Measurements from ENCODE around the gene DOK7.

The DOK7 gene

DNA sequence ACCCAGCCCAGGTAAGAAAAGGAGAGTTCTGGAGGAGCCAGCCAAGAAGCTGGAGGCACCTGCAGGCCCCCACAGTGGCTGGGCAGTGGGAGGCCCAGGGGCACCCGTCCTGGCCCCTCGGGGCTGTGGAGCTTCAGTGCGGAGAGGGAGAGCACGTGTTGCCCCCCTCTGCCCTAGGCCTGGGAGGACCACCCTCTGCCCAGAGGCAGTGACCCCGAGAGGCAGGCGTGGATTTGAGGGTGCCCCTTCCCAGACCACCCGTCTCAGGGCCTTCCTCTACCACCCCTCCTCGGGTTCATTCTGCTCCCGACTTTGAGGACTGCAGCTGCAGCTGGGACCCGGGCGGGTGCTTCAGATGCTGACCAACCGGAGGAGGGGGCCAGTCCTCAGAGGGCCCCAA, 33.5 kb upstream of the DOK7 start:
- DNase-seq = no peak

DNA sequence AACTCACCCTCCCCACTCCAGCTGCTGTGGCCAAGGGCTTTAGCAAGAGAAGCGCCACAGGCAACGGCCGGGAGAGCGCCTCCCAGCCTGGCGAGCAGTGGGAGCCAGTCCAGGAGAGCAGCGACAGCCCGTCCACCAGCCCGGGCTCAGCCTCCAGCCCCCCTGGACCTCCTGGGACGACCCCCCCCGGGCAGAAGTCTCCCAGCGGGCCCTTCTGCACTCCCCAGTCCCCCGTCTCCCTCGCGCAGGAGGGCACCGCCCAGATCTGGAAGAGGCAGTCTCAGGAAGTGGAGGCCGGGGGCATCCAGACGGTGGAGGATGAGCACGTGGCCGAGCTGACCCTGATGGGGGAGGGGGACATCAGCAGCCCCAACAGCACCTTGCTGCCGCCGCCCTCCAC, 32.6 kb upstream of the DOK7 start:
- no peak for DNase-seq

DNA sequence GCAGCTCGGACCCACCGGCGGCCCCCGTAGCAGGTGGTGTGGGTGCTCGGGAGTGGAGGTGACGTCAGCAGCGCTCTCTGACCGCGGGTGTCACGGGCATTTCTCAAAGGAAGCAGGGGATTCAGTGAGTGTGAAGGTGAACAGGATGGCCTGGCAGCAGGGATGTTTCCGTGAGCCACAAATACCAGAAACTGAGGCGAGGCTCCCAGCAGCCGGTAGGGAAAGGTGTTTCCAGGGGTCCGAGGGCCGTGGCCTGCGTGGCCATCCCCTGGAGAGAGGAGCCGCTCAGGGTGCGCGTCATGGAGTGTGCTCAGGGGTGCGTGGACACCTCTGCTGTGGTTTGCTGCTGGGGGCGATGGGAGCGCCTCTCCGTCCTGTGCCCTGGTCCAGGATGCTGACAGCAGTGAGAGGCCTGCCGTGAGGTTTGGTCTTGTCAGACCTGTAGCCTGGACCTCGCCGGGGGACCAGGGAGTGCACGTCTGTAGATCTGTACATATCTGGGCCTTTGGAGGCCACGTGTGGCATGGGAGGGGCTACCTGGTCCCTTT, 31.6 kb upstream of the DOK7 start:
- DNase-seq = no peak

DNA sequence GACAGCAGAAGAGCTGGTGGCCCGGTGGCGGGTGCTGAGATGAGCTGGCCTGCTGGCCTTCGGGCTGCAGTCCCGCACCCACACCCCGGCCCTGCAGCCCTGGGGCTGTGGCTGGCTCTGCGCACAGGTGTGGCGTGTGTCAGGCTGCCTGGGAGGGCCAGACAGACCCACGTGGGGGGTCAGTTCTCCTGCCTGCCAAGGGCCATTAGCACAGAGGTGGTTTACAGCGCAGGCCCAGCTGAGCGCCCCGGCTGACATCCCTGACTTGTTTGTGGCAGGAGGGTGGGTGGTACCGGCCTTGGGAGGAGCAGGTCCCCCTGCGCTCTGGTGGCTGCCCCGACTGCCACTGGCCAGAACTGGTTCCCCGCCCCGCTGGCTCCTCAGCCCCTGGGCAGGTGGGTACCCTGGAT, 30.7 kb upstream of the DOK7 start:
- no peak for DNase-seq

DNA sequence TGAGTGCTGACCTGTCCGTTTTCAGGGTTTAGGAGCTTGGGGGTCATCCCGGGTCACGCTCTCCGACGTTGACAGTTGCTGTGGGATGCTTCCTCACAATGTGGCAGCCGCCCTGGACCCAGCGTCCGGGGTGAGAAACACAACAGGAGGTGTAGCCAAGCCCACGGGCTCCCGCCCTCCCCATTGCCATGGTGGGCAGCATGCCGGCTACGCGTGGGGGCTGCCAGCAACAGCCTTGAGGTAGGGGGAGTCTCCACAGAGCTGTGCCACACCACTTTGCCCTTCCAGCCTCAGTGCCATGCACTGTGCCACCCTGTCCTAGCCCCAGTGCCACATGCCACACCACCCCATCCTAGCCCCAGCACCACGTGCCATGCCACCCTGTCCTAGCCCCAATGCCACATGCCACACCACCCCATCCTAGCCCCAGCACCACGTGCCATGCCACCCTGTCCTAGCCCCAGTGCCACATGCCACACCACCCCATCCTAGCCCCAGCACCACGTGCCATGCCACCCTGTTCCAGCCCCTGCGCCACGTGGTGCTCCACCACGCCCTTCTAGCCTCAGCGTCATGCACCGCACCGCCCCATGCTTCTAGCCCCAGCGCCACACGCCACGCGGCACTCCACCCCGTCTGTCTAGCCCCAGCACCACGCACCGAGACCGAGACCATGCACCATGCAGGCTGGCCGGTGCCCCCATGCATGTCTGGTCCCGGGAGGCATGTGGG, 29.8 kb upstream of the DOK7 start:
- no peak for DNase-seq

GRCh38 chr4:3434881-3435685, 28.0 kb upstream of the DOK7 start:
- DNase-seq = no peak

DNA sequence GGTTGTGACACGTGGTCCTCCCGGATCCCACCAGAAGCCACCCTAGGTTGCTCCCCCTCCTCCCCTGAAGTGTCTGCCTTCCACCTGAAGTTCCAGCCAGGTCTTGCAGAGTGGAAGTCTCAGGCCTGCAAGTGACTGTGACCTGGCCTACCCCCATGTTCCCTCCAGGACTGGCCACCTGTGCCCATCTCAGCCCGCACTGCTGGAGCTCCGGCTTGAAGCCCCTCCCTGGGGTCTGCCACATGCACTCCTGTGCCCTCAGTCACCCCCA, 27.5 kb upstream of the DOK7 start:
- DNase-seq = no peak

DNA sequence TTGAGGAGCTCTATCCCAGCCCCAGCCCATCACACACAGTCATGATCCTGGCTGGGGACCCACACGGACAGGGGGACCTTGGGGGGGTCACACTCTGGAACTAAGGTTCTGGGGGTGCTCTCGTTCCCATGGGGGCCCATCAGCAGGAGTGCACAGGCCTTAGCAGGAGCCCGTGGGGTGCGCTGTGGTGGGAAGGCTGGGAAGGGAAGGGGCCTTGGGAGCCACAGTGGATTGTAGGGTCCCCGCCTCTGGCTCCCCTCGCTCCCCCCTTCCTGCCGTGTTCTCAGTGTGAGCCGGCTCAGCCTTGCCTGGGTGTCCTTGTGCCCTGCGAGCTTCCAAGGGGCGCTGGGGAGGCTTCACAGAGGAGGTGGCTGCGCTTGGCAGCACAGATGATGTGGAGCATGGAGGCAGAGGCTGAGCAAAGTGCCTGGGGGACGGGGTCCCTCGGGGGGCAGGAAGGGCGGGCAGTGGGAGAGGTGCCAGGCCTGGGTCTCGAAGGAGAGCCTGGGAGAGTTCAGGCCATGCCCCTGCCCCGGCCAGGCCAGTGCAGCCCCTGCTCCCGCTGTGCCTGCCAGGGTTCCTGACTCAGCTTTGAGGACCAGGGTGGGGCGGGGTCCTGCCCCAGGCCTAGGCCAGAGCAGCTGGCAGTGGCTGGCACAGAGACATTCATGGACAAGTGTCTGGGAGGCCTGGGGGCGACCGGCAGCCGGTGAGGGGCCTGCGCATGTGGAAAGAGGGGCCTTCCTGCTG, 26.9 kb upstream of the DOK7 start:
- DNase-seq = no peak

DNA sequence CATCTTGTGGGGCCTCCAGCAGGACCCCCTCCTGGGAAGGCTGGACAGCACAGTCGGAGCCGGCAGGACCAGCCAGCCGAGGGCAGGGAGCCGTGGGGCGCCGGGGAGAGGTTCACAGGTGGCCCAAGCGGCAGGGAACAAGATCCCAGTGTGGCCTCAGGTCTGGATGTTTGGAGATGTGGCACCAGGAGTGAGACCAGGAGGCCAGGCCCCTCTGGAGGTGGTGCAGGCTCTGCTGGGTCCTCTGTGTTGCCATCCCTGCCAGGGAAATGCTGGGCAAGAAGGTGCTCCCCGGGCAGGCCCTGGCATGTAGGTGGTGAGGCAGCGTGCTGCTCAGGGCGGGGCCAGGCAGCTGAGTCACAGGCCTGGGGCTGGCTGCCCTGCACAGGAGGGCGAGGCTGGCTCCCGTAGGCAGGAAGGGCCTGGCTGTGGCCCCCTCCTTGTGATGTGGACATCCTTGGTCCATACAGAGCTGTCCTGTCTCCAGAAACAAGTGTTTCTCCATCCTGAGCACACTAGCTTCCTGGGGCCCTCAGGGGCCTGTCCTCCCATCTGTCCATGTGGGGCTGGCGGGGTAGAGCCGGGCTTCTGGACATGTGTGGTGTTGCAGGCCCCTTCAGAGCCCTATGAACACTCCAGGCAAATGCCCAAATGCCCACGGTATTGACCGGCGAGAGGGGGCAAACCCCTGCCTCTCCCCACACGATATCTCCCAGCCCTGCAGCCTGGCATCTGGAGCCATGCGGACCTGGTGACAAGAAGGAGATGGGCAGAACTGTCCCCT, 26.1 kb upstream of the DOK7 start:
- DNase-seq = no peak

GRCh38 chr4:3437582-3437936, 25.5 kb upstream of the DOK7 start:
- DNase-seq = no peak

- no peak for DNase-seq
Measured at GRCh38 chr4:3437998-3438846, 24.9 kb upstream of the DOK7 start.

GRCh38 chr4:3438847-3439180, 24.3 kb upstream of the DOK7 start:
- no peak for DNase-seq

DNA sequence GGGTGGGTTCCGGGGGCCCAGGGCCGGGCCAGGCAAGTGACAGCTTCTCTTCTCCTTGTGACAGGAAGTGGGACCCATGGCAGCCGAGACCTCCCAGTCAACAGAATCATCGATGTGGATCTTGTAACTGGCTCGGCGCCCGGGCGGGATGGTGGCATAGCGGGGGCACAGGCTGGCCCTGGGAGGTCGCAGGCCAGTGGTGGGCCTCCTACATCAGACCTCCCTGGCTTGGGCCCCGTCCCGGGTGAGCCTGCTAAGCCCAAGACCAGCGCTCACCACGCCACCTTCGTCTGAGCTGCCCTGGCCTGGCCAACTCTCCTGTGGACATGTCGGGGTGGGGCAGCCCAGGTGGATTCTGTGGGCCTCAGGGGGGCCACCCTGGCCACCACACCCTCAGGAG, 23.7 kb upstream of the DOK7 start:
- no peak for DNase-seq

DNA sequence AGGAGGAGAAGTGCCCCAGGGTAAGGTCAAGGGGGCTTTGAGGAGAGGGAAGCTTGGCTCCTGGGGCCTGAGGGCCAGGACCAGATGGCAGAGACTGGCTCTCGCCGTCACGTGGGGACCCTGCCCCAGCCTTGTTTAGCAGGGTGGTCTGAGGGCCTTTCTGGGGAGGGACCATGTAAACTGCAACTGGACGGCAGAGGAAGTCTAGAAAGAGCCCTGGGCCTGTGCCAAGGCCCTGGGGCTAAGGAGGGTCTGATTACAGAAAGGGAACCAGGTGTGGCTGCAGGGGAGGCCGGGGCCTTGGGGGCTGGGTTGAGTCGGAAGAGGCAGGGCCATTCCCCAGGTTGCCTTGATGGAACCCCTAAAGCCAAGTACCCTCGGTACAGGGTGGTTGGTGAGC, 23.1 kb upstream of the DOK7 start:
- DNase-seq = no peak

- DNase-seq = no peak
Measured at GRCh38 chr4:3440979-3441500, 22.1 kb upstream of the DOK7 start.

DNA sequence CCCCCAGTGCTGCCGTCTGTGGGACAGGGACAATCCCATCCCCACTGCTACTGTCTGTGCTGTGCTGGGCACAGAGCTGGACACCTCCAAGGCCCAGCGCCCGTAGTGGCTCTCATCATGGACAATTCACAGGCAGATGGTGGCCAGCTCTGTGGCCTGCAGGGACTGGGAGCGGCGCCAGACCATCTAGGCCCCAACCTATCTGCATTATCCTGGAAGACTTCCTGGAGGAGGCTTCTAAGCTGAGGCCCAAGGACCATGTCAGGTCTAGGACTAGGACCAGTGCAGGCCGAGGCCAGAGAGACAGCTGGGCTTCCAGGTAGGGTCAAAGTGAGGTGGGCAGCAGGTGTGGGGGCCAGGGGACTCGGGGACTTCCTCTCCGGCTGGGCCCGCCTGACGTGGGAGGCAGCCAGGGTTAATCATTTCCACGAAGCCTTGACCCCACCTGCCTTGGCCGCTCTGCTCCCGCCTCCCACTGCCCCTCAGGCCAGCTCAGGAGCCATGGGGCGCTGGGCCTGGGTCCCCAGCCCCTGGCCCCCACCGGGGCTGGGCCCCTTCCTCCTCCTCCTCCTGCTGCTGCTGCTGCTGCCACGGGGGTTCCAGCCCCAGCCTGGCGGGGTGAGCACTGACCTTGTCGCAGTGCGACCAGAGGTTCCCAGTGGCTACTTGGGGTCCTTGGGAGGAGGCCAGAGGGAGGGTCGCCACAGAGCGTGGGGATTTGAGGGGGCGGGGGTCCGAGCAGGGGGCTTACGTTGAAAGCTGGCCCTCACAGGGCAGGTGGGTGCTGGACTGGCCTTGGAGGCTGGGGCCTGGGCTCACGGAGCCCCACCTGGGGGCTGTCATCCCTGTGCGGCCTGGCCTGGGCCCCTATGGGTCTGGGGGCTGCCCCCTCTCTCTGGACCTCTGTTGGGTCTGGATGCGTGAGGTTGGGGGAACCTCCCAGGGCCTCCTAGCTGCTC, 21.3 kb upstream of the DOK7 start, which contains the start of gene HGFAC:
HGFAC (plus strand) TSS at position 468 of the 959 bp plus-strand sequence; CDS start at position 502, 34 bp downstream.
- DNase-seq = no peak

DNA sequence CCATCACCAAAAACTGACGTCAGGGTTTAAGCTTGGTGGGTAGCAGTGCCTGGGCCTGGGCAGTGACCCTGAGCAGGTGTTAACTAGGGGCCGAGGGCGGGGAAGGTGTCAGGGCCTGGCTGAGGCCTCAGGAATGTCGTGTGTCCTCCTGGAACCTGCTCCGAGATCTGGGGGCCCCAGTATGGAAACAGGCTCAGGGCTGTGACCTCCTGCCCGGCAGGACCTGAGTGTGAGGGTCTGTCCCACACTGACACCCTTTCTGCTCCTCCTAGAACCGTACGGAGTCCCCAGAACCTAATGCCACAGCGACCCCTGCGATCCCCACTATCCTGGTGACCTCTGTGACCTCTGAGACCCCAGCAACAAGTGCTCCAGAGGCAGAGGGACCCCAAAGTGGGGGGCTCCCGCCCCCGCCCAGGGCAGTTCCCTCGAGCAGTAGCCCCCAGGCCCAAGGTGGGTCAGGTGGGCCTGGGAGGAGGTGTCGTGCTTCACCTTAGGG, 20.6 kb upstream of the DOK7 start:
- DNase-seq = no peak

GRCh38 chr4:3442959-3443749, 20.0 kb upstream of the DOK7 start:
- peak; percentile 37 to 59 (median 46) for DNase-seq

GRCh38 chr4:3443750-3444309, 19.3 kb upstream of the DOK7 start:
- DNase-seq = no peak
